Activated CD4-positive, alpha-beta T cell treated with anti-CD3 and anti-CD28 coated beads for 1 hour (primary cell): Measurements from ENCODE around the gene SPRN.
A peak's percentile ranks its signal among the peaks of the same experiment; 100 is the strongest.
"Not testable (repeated sequence)": the region's sequence is repeated elsewhere in the genome, so short reads cannot be mapped to it uniquely, and the experiment has no call there.

ENCODE experiments used
- DNase-seq: peaks from one replicate; pipeline ENCODE4 v3.0.0-alpha.2; 2020

The SPRN gene

DNA sequence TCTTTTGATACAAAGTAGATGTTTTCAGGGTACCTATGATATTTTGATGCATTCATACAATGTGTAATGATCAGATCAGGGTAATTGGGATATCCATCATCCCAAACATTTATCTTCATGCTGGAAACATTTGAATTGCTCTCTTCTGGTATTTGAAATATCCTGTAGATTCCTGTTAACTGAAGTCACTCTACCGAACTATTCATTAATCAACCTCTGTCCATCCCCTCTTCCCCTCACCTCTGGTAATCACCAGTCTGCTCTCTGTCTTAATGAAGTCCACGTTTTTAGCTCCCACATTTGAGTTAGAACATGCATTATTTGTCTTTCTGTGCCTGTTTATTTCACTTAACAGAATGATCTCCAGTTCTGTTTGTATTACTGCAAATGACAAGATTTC lies 19.2 kb downstream of the SPRN start:
- DNase-seq: no peak

DNA sequence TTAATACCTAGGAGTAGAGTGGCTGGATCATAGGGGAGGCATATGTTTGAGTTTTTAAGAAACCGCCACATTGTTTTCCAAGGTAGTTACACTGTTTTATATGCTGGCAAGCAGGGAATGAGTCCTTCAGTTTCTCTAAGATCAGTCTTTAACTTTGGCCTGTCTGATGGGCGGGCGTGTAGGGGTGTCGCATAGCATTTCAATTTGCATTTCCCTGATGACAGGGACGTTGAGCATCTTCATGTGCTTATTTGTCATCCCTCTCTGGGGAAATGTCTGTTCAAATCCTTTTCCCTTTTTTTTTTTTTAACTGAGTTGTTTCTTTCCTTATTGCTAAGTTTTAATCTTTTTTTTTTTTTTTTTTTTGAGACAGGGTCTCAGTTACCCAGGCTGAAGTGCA lies 20.6 kb downstream of the SPRN start:
- DNase-seq: no peak

DNA sequence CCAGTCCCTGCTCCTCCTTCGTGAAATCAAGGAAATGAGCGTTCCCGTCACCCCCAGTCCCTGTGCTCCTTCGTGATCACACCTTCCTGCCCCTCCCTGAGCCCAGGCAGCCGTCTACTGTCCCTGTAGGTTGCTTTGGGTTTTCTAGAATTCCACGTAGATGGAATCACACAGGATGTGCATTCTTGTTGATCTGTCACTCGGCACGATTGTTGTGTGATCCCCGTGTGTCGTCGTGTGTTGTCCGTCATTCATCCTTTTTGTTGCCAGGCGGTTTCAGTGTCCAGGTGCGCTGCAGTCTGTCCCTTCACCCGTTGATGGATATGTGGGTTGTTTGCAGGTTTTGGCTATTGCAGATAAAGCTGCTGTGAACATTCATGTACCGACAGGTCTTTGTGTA lies 21.1 kb downstream of the SPRN start:
- no peak for DNase-seq

DNA sequence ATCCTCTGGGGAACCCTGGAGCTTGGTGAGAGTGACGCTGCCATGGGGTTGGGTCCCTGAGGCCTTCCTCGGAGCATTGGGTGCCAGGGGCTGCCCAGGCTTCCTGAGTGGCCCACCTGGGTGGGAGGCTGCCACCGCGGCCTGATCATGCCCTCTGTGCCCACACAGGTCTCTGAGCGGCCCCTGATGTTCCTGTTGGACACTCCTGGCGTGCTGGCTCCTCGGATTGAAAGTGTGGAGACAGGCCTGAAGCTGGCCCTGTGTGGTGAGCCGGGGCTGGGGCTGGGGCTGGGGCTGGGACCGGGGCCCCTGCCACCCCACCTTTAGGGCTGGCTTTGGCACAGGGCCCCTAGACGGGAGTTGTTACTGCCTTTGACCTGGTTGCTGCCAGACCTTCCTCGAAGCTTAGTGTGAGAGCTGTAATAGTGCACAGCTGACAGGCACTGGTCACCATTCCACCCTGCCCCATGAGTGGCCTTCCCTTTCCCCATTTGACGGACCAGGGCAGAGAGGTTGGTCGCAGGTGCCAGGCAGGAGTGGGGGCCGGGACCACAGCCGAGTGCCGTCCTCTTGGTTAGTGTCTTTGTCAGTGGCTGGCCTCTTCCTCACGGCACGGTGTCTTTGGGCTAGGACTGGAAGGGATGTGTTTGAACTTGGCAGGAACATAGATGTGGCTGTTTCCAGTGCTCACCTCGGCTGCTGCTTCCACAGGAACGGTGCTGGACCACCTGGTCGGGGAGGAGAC lies 22.3 kb downstream of the SPRN start:
- DNase-seq: no peak

DNA sequence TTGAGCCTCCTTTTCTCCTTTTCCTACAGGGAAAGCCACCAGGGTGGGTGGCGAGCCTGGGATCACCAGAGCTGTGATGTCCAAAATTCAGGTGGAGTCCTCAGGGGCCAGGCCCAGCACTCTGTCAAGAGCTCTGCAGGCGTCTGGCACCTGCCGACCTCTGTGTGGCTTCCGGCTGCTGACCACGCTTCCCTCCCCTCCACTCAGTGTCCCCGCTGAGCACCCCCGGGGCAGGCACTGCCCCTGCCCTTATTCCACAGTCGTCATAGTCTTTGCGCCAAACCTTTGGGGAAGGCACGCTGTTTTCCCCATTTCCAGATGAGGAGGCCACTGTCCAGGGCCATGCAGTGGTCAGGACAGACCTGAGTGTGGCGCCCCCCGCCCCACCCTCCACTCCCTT lies 22.9 kb downstream of the SPRN start:
- DNase-seq: no peak

DNA sequence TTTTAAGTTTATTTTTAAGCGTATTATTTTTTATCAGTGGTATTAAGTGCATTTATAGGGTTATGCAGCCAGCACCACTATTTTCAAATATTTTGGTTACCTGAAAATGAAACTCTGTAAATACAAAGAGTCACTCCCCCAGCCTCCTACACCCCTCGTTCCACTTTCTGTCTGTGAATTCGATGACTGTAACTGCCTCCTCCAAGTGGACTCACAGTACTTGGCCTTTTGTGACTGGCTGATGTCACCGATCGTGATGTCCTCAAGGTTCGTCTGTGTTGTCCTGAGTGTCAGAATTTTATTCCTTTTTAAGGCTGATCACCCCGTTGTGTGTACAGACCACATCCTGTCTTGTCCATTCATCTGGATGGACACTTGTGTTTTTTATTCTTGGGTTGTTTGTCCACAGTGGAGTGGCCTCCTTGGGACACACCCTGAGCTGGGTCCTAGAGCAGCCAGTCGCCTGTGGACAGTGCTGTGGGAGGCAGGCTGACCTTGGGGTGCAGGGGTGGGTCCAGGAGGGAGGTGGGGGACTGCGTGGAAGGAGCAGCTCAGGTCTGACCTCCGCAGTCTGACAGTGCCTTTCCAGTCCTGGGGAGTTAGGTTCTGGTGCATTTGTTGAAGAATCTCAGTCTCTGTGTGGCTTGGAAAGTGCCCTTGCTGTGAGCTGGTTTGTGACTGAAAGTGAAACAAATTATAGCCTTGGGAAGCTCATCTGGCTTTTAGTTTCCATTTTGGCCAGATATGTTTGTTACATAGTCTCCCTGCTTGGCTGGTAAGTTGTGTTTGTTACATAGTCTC lies 23.6 kb downstream of the SPRN start:
- DNase-seq: no peak

DNA sequence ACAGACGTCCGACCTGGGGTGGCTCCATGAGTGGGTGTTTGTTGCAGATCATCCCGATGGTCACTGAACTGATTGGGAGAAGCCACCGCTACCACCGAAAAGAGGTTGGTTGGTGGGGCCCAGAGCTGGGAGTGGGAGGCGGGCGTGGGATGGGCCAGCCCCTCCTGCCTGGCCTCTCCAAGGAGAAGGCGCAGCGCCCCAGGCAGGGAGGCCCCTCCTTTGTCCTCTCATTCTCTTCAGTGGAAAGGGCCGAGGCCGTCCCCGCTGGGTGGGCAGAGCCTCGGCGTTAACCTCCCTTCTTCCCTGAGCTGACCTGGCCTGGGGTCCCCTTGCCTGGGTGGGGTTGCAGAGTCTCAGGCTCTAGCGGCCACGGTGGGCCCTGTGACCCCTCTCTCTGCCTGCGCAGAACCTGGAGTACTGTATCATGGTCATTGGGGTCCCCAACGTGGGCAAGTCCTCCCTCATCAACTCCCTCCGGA lies 25.3 kb downstream of the SPRN start:
- DNase-seq: no peak

DNA sequence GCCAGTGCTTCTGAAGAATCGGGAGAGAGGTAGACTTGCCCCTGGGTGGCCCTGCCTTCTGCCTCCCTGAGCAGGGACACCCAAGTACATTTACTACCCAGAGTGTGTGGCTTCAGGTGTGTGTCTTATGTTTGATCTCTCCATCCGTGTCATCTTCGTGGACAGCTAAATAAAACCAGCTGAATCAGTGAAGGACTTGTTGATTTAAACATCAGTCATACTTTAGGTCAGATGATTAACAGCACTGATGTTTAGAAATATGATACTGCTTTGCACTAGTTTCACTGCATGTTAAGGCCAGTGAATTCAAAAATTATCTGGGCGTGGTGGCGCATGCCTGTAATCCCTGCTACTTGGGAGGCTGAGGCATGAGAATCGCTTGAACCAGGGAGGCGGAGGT lies 26.5 kb downstream of the SPRN start:
- no peak for DNase-seq

DNA sequence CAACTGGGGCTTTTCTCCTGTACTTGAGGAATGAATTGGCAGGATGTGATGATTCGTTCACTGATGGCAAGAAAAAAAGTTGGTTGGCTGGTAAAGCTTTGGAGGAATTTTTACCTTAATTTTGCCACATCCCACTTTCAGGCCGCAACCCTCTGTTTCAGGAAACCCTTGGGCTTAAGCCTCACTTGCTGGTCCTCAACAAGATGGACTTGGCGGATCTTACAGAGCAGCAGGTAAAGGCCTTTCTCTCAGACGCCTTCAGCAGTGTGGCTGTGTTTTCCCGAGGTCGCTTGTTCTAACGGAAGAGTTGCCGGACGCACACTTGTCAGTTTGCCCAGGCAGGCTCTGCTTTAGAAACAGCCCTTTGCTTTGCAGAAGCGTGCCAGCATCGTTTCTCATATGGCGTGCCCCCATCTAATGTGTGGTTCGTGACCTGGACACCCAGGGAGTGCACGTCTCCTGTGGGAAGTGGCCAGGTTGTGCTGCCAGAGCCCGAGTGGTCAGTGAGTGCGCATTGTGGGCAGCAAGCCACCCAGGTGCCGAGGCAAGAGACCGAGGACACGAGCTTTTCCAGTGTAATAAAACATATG lies 28.3 kb downstream of the SPRN start:
- no peak for DNase-seq

DNA sequence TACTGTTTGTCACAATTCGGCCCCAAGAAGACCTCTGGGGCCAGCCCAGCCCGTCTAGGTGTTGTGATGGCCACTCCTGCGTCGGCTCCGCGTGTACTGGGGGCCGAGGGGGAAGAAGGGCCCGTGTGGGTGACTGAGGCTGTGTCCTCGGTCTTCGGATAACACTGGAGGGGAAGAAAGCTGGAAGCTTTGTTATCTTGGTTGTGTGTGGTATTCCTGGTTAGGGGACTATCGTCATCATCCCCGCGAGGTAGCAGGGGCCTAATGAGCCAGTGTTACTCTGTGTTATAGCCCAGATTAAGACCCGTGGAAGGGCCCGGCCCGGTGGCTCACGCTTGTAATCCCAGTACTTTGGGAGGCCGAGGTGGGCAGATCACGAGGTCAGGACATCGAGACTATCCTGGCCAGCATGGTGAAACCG lies 29.6 kb downstream of the SPRN start:
- DNase-seq: no peak

DNA sequence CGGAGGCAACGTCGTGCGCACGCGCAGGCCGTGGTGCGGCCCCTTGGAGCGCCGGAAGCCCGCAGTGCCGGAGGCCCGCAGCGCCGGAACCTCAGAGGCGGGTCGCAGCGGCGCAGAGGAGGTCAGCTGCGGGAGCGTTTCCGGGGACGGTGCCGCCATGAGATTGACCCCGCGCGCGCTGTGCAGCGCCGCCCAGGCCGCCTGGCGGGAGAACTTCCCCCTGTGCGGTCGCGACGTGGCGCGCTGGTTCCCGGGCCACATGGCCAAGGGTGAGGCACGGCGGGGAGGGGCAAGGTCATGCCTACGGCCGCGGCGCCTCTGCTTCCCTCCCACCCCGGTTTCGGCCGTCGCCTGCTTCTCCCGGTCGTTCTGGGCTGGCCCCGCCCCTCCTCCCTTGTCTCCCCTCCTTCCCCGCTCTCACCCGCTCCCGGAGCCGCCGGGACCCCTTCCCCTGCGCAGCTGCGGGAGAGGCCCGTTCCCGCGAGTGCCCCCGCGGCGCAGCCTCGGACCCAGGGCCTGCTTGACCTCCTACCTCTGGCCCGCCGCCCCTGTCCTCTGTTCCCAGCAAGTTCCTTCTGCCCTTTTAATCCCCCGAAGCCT lies 30.3 kb downstream of the SPRN start, which contains the start of gene MTG1:
Gene MTG1, plus strand, starts transcription at position 94 of the 600 bp plus-strand sequence. Its CDS starts 64 bp downstream, at position 158.
- DNase-seq: peak; percentile 88

DNA sequence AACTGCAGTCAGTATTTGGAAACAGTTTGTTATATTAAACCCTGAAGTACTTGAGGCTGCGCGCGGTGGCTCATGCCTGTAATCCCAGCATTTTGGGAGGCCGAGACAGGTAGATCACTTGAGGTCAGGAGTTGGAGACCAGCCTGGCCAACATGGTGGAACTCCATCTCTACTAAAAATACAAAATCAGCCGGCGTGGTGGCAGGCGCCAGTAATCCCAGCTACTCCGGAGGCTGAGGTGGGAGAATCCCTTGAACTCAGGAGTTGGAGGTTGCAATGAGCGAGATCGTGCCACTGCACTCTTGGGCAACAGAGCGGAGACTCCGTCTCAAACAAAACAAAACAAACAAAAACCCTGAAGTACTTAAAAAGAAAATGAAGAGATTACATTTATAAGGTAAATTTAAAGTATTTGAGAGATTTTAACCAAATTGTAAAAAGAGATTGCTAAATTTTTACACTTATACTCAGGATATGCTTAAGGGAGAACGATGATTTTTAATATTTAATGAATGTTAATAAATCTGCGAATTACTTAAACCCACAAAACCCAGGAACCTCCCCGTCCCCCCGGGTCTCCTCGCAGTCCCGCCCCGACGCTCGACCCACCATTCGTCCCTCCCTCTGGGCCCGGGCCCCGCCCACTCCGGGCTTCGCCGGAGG lies 30.9 kb downstream of the SPRN start:
- no peak for DNase-seq

DNA sequence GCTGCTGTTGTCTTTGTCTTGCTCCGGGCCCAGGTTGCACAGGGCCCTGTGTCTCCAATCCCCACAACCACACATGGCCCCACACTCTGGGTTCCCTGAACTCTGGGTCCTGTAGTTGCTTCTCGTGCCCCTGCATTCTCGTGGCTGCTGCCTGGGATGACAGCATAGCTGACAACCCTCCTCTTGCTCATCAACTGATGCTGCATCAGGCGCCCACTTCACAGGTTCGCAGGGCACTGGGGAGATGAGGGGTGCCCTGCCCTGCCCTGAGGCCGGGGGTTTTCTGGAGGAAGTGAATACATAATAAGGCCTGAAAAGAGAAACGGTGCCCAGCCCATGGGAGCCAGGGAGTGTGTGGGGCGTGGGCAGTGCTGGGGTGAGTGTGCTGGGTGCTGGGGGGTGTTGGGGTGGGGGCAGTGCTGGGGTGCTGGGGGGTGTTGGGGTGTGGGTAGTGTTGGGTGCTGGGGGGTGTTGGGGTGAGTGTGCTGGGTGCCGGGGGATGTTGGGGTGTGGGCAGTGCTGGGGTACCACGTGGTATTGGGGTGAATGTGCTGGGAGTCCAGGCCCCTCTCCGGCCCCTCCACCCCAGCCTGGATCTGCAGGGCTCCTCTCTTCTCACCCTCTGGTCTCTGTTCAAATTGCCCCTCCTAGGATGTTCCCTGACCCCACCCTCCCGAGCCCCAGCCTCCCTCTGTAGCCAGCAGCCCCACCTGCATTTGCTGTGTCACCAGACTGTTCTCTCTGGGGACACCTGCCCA lies 32.5 kb downstream of the SPRN start:
- DNase-seq: no peak

DNA sequence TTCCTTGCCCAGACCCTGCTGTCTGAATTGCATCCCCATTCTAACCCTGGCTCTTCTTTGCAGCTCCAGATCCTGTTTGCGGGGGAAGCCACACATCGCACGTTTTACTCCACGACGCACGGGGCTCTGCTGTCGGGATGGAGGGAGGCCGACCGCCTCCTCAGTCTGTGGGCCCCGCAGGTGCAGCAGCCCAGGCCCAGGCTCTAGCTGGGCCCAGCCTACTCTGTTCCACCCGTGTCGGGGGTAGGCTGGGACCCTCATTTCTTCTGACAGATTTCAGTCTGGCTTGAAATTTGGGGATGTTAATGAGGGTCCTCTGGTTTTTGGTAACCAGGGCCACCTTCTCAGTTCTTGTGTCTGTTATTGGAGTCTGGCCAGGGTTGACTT lies 33.2 kb downstream of the SPRN start:
- DNase-seq: no peak

DNA sequence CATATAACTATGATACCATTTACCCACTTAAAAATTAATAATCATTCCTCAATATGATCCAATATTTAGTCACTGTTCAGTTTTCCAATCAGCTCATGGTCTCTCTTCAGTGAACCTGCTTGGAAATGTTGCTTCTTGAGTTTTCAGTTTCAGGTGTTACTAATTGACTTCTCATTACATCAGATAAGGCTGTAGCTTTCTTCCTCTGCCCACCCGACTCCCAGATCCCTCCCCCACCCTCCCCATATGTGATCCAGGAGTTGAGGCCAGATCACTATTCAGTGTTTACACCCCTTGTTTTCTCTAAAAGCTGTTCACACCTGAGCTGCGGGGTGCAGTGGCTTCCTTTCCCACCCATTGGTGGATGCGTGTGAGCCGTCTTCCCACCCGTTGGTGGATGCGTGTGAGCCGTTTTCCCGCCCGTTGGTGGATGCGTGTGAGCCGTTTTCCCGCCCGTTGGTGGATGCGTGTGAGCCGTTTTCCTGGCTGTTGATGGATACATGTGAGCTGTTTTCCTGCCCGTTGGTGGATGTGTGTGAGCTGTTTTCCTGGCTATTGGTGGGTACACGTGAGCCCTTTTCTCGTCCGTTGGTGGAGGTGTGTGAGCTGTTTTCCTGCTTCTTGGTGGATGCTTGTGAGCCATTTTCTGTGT lies 33.7 kb downstream of the SPRN start:
- DNase-seq: no peak

DNA sequence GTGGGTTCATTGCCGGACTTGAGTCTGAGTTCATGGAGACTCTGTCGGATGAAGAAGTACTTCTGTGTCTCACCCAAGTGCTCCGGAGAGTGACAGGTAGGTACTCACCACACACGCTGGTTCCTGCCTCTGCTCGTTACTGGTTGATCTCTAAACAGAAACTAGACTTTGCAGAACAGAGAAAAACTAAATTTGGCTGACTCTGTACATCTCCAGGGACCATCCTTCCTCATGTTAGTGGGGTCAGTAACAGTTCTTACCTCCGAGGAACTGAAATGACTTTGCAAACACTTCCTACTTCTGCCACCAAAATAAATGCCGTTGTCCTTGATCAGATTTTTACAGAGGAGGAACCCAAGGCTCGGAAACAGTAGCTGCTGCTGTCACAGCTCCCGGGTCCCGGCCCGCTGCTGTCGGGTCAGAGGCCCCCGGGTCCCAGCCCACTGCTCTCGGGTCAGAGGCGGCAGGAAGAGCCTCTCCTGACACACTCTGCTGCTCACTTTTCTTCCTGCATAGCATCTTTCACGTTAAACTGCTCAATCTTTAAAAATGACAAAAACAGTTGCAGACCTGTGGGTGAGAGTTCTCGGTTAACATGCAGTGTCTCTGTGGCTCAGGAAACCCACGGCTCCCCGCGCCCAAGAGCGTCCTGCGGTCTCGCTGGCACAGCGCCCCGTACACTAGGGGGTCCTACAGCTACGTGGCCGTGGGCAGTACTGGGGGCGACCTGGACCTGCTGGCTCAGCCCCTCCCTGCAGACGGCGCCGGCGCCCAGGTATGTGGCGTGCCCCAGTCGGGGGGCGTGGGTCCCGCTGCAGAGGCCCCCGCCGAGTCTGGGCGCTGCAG lies 35.2 kb downstream of the SPRN start:
- no peak for DNase-seq

DNA sequence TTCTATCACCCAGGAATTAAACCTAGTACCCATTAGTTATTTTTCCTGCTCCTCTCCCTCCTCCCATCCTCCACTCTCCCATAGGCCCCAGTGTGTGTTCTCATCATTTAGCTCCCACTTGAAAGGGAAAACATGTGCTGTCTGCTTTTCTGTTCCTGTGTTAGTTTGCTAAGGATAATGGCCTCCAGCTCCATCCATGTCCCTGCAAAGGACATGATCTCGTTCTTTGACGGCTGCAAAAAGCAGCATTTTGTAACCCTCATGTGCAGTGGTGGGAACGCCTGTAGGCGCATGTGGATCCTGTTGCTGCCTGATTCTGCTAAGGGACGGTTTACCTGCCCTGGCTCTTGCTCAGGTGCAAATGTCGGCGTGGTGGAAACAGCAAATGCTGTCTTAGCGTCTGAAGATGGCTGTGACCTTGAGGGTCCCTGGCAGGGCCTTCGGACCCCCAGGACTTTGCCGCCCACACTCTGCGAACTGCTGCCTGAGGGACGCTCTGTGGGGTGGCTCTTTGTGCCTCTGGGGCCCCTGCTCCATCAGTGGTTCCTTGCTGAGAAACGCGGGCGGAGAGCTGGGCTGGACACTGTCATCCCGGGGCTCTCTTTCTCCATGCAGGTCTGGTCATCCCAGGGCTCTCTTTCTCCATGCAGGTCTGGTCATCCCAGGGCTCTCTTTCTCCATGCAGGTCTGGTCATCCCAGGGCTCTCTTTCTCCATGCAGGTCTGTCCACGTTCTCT lies 36.0 kb downstream of the SPRN start:
- DNase-seq: no peak

DNA sequence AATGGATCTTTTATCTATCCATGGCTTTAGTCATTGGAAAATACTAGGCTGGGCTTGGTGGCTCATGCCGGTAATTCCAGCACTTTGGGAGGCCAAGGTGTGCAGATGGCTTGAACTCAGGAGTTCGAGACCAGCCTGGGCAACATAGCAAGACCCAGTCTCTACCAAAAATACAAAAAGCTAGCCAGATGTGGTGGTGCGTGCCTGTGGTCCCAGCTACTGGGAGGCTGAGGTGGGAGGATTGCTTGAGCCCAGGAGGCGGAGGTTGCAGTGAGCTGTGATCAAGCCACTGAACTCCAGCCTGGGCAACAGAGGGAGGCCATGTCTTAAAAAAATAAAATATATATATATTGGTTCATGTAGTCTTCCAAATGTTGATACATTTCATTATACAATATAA lies 37.5 kb downstream of the SPRN start:
- DNase-seq: not testable (repeated sequence)

DNA sequence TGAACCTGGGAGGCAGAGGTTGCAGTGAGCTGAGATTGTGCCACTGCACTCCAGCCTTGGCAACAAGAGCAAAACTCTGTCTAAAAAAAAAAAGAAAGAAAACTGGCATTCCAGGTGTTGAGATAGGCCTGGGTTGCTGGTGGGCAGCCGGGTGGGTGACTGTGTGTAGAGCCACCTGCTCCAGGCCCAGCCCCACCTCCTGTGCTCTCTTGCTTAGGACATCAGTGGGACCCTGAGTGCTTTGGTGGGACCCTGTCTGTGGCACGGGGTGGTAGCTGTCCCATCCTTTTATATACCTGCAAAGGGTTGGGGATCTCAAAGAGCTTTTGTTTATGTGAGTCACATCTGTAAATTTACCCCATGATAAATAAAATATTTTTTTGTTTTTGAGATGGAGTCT lies 39.2 kb downstream of the SPRN start:
- no peak for DNase-seq

DNA sequence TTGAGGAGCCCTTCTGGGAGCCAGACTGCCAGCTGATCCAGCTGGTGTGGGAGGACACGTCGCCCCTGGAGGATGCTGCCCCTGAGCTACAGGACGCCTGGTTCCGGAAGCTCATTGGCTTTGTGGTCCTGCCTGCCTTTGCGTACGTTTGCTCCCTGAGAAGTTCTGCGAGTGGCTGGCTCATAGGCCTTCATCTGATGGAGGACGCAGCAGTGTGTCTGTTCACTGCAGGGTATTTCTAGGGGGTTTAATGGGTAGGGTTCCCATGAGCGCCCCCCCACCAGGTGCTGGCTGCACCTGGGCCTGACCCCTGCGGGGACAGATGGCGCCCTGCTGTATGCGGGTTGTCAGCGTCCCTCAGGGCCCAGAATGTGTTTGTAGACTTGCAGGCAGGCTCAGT lies 40.4 kb downstream of the SPRN start:
- DNase-seq: no peak
